HL-60 (cell line): ENCODE data around the gene GASK1A.

Experiments used
- DNase-seq, 2 experiments: peaks; one replicate each; pipeline ENCODE4 v3.0.0-alpha.2; 2010 to 2020; ENCODE audit warnings: low read depth in 1 of 2, low spot score in 1 of 2
- H3K27ac ChIP-seq: fragments of 250-450 bp; sonication (Bioruptor Pico); replicated peaks from 2 replicates; pipeline ENCODE4 v1.5.1; 2020; ENCODE audit warnings: mild to moderate bottlenecking, moderate library complexity
- H3K27me3 ChIP-seq: fragments of 250-450 bp; sonication (Bioruptor Pico); 2 replicates; pipeline ENCODE4 v1.5.1; 2021; ENCODE audit warnings: mild to moderate bottlenecking, moderate library complexity; ENCODE audit not compliant: insufficient read depth, poor library complexity, severe bottlenecking
- H3K4me3 ChIP-seq: replicated peaks from 2 replicates; pipeline ENCODE4 v1.5.1; 2011; ENCODE audit warnings: mild to moderate bottlenecking, control low read depth, low read length; ENCODE audit not compliant: insufficient read depth
- GABPA ChIP-seq: IDR thresholded peaks from 2 replicates; pipeline ENCODE4 v1.6.1; 2012; ENCODE audit warnings: low read depth
- POLR2AphosphoS5 ChIP-seq: IDR thresholded peaks from 2 replicates; pipeline ENCODE4 v1.6.1; 2012; ENCODE audit warnings: low read depth
- SPI1 ChIP-seq: IDR thresholded peaks from 2 replicates; pipeline ENCODE4 v1.6.1; 2012; ENCODE audit warnings: low read depth, mild to moderate bottlenecking, borderline replicate concordance
- long read RNA-seq: library from polyadenylated mRNA; unstranded; transcript quantifications from one replicate; pipeline ENCODE4 v2.0.0, GENCODE V29; 2020
- TF ChIP-seq, protein P1 (sequence below): IDR thresholded peaks from 2 replicates; pipeline ENCODE4 v1.6.1; 2012; ENCODE audit warnings: low read depth; ENCODE audit not compliant: insufficient replicate concordance
- TF ChIP-seq, protein P2 (sequence below): IDR thresholded peaks from one replicate; pipeline ENCODE4 v1.5.1; 2011; ENCODE audit warnings: low read length, control low read depth, inconsistent platforms; ENCODE audit not compliant: insufficient read depth

Gene GASK1A
- long read RNA-seq, partial matches to known transcripts, result 0 of 1 reads
- long read RNA-seq, other reads (novel, unspliced or antisense), result 0 of 1 reads

DNA sequence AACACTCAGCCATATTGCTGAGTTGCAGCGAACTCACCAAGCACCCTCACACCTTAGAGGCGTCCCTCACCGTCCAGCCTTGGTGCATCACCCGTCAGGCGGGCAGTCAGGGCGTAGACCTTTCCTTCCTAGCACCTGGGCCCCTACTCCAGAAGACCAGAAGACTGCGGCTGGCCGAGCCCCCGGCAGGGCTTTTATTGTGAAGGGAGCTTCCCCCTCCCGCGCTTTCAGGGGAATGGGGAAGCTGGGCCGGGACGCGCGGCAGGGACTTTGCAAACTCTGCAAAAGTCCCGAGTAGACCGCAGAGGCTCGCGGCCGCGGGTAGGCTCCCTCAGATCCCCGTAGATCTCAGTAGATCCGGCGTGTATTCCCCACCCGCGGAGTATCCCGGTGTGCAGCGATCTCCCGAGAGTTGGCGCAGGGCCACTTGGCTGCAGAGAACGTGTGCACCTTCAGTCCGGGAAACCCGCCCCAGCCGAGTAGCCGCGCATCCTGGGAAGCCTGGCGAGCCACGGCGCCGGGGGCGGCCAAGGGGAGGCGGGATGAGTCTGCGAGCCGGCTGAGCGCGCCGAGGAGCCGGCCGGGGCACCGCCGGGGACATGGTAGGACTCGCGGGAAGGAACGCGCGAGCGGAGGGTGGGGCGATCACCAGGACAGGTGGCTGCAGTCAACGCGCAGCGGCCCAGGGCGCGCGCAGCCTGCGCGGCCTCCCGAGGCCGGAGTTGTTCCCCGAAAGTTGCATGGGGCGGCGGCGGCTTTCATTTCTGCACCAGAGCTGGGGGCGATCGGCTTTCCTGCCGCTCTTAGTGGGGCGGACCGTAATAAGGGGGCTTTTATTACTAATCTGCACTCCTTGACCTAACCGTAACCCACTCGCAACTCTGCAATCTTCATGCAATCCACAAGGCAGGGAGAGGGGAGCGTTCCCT lies at the start of gene GASK1A:
Gene GASK1A, plus strand, starts transcription at position 268 of the 929 bp plus-strand sequence. Its CDS starts 332 bp downstream, at position 600.
- Histone ChIP-seq H3K4me3 (peak within 1 kb of the TSS; percentile 49), H3K27ac (no peak within 1 kb of the TSS), H3K27me3 (peaks cover 2% of the 10 kb centered on the region)
- peak; percentile 29 to 74 for DNase-seq
- TF ChIP-seq, protein P1, sequence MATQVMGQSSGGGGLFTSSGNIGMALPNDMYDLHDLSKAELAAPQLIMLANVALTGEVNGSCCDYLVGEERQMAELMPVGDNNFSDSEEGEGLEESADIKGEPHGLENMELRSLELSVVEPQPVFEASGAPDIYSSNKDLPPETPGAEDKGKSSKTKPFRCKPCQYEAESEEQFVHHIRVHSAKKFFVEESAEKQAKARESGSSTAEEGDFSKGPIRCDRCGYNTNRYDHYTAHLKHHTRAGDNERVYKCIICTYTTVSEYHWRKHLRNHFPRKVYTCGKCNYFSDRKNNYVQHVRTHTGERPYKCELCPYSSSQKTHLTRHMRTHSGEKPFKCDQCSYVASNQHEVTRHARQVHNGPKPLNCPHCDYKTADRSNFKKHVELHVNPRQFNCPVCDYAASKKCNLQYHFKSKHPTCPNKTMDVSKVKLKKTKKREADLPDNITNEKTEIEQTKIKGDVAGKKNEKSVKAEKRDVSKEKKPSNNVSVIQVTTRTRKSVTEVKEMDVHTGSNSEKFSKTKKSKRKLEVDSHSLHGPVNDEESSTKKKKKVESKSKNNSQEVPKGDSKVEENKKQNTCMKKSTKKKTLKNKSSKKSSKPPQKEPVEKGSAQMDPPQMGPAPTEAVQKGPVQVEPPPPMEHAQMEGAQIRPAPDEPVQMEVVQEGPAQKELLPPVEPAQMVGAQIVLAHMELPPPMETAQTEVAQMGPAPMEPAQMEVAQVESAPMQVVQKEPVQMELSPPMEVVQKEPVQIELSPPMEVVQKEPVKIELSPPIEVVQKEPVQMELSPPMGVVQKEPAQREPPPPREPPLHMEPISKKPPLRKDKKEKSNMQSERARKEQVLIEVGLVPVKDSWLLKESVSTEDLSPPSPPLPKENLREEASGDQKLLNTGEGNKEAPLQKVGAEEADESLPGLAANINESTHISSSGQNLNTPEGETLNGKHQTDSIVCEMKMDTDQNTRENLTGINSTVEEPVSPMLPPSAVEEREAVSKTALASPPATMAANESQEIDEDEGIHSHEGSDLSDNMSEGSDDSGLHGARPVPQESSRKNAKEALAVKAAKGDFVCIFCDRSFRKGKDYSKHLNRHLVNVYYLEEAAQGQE, result peak; percentile 43
- TF ChIP-seq, protein P2, sequence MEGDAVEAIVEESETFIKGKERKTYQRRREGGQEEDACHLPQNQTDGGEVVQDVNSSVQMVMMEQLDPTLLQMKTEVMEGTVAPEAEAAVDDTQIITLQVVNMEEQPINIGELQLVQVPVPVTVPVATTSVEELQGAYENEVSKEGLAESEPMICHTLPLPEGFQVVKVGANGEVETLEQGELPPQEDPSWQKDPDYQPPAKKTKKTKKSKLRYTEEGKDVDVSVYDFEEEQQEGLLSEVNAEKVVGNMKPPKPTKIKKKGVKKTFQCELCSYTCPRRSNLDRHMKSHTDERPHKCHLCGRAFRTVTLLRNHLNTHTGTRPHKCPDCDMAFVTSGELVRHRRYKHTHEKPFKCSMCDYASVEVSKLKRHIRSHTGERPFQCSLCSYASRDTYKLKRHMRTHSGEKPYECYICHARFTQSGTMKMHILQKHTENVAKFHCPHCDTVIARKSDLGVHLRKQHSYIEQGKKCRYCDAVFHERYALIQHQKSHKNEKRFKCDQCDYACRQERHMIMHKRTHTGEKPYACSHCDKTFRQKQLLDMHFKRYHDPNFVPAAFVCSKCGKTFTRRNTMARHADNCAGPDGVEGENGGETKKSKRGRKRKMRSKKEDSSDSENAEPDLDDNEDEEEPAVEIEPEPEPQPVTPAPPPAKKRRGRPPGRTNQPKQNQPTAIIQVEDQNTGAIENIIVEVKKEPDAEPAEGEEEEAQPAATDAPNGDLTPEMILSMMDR, result no peak
- TF ChIP-seq POLR2AphosphoS5 (peak; percentile 41; the same call in 1 of the 2 replicates), SPI1 (peak; percentile 65; the same call in 1 of the 2 replicates)

DNA sequence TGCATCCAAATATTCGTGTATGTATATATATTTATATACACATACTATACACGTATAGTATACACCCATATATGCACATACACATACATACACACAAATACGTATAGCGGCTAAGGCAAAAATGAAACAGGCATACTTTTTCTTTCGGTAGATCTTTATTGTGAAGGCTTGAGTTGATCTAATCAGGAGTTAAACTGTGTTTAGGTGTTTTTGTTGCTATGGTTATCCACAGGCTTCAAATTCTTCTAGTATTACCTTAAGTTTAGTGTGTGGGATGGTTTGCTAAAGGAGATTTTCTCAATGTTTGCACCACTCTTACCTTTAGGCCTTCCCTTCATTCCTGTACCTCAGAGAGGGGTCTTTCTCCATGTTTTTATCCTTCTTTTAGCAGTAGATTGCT lies 45.0 kb upstream of the GASK1A start:
- H3K4me3 ChIP-seq, result no peak overlapping the region
- TF ChIP-seq POLR2AphosphoS5, result no peak
- TF ChIP-seq, protein P1, result no peak
- TF ChIP-seq, protein P2, result no peak
- no peak for TF ChIP-seq GABPA
- no peak for TF ChIP-seq SPI1

DNA sequence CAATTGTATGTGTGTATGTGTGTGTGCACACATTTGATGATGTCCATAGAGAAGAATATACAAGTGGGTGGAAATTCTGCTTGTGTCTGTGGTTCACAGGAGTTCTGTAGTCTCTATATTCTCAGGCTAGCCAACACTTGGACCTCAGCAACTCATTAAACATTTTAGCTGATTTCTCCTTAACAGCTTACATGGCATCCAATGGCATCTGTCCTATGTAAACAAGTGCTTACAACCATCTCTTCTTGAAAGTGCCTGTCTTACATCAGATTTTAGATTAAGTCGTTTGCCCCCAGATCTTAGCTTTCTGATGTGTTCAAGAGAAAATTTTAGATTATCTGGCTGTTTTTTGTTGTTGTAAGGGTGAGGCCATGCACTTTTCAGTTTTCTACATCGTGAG lies 44.2 kb upstream of the GASK1A start:
- Histone ChIP-seq H3K27ac (no peak overlapping the region), H3K27me3 (no peaks in the 10 kb centered on the region), H3K4me3 (no peak overlapping the region)
- TF ChIP-seq GABPA (no peak), SPI1 (no peak), POLR2AphosphoS5 (no peak)
- TF ChIP-seq, protein P2, result no peak
- no peak for DNase-seq

More for the DNA sequence above, 45.0 kb upstream of the GASK1A start:
- Histone ChIP-seq H3K27me3 (no peaks in the 10 kb centered on the region), H3K27ac (no peak overlapping the region)
- no peak for DNase-seq
